T-helper 1 cell treated with Interleukin-12 subunit alpha and Interleukin-12 subunit beta and Interleukin-4 antibody, amounts not matched to agents 30 ng/mL and 1 ng/mL, for 36 hours (primary cell): ENCODE results near the gene FLNA. TPM values are rescaled to one million over a fixed set of nuclear protein-coding genes. Genes with fewer than 3 reads are reported as not detected.

Experiments
- intact Hi-C: fragments of 100-400 bp; cut with micrococcal nuclease; formaldehyde crosslinking; loops from one replicate; pipeline ENCODE4 v1.15.1; 2024
- total RNA-seq: library from RNA; stranded (reverse); gene quantifications from 2 replicates; pipeline ENCODE4 v1.2.3, GENCODE V29; 2022

The FLNA gene
- total RNA-seq, 1 donor from 2014 or later, result 1,525 TPM

- intact Hi-C loops, result no loop called here
These were observed 14.2 kb downstream of the FLNA start for GRCh38 chrX:154360155-154360713.

- intact Hi-C loops, result no loop called here
These were observed 14.9 kb downstream of the FLNA start for GRCh38 chrX:154359362-154360154.

- intact Hi-C loops, result no loop called here
These were observed 15.6 kb downstream of the FLNA start for GRCh38 chrX:154358829-154359228.

- intact Hi-C loops, result no loop called here
These were observed 16.4 kb downstream of the FLNA start for GRCh38 chrX:154358011-154358410.

GRCh38 chrX:154357205-154357604, 17.2 kb downstream of the FLNA start:
- intact Hi-C loops, result no loop called here

GRCh38 chrX:154356596-154356995, 17.8 kb downstream of the FLNA start:
- intact Hi-C loops, result no loop called here

- intact Hi-C loops, result no loop called here
These were observed 18.7 kb downstream of the FLNA start for GRCh38 chrX:154355776-154356140.

GRCh38 chrX:154355094-154355775, 19.2 kb downstream of the FLNA start:
- intact Hi-C loops, result no loop called here

GRCh38 chrX:154354516-154354915, 19.9 kb downstream of the FLNA start:
- intact Hi-C loops, result no loop called here

- intact Hi-C loops, result no loop called here
These were observed 20.4 kb downstream of the FLNA start for GRCh38 chrX:154354013-154354412.

- intact Hi-C loops, result no loop called here
These were observed 21.1 kb downstream of the FLNA start for GRCh38 chrX:154353172-154353843.

GRCh38 chrX:154352466-154352865, 22.0 kb downstream of the FLNA start:
- intact Hi-C loops, result no loop called here

GRCh38 chrX:154352012-154352401, 22.4 kb downstream of the FLNA start:
- intact Hi-C loops, result no loop called here

GRCh38 chrX:154351183-154352011, 23.0 kb downstream of the FLNA start:
- intact Hi-C loops, result no loop called here

GRCh38 chrX:154350429-154351182, 23.8 kb downstream of the FLNA start:
- intact Hi-C loops, result no loop called here

GRCh38 chrX:154349979-154350378, 24.5 kb downstream of the FLNA start:
- intact Hi-C loops, result no loop called here

- intact Hi-C loops, result no loop called here
These were observed 25.0 kb downstream of the FLNA start for GRCh38 chrX:154349359-154349935.

- intact Hi-C loops, result no loop called here
These were observed 25.6 kb downstream of the FLNA start for GRCh38 chrX:154348646-154349358.

GRCh38 chrX:154348114-154348531, 26.3 kb downstream of the FLNA start:
- intact Hi-C loops, result no loop called here
